Measurements from ENCODE around the gene KMT2E. TPM values are rescaled to one million over a fixed set of nuclear protein-coding genes. Genes with fewer than 3 reads are reported as not detected.
"Not testable (repeated sequence)": the region's sequence is repeated elsewhere in the genome, so short reads cannot be mapped to it uniquely, and the experiment has no call there.

The KMT2E gene
- total RNA-seq, 1 donor from 2014 or later = 97.0 TPM

GRCh38 chr7:104984585-104985258 lies 29.3 kb upstream of the KMT2E start:
- H3K27ac ChIP-seq = peak overlapping the region; percentile 99
- intact Hi-C loops (cut with DNase I) = no loop called here
- H3K27me3 ChIP-seq = no peaks in the 10 kb centered on the region
- no peaks in the 10 kb centered on the region for H3K9me3 ChIP-seq
- peak overlapping the region; percentile 63 for H3K4me3 ChIP-seq
- DNase-seq = no peak
- ATAC-seq = no peak
- H3K36me3 ChIP-seq = no peaks in the 10 kb centered on the region
- peaks cover 58% of the 10 kb centered on the region for H3K4me1 ChIP-seq
- TF ChIP-seq, protein P1, sequence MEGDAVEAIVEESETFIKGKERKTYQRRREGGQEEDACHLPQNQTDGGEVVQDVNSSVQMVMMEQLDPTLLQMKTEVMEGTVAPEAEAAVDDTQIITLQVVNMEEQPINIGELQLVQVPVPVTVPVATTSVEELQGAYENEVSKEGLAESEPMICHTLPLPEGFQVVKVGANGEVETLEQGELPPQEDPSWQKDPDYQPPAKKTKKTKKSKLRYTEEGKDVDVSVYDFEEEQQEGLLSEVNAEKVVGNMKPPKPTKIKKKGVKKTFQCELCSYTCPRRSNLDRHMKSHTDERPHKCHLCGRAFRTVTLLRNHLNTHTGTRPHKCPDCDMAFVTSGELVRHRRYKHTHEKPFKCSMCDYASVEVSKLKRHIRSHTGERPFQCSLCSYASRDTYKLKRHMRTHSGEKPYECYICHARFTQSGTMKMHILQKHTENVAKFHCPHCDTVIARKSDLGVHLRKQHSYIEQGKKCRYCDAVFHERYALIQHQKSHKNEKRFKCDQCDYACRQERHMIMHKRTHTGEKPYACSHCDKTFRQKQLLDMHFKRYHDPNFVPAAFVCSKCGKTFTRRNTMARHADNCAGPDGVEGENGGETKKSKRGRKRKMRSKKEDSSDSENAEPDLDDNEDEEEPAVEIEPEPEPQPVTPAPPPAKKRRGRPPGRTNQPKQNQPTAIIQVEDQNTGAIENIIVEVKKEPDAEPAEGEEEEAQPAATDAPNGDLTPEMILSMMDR (IDR thresholded peaks at IDR 0.05) = no peak

DNA sequence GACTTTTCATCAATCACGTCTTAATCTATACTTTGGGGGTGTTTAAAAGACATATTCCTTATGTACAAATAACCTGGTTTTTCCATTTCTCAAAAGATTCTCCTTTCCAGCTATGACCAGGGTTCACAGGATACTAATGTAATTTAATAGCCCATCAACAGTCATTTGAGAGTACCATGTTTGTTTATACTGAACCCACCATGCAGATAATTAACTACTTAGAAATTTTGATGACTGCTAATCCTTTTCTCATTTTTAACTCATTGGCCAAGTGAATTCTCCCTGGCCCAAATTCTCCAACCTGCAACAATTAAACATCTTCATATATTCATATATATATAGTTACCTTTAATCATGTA lies 28.8 kb upstream of the KMT2E start:
- intact Hi-C loops (cut with DNase I) = no loop called here
- H3K27me3 ChIP-seq = no peaks in the 10 kb centered on the region
- DNase-seq = no peak
- no peaks in the 10 kb centered on the region for H3K9me3 ChIP-seq
- no peak overlapping the region for H3K4me3 ChIP-seq
- no peak for ATAC-seq
- peaks cover 53% of the 10 kb centered on the region for H3K4me1 ChIP-seq
- peak overlapping the region; percentile 99 for H3K27ac ChIP-seq
- H3K36me3 ChIP-seq = no peaks in the 10 kb centered on the region
- TF ChIP-seq, protein P1 (IDR thresholded peaks at IDR 0.05) = no peak

GRCh38 chr7:104986628-104987259 lies 27.3 kb upstream of the KMT2E start:
- Histone ChIP-seq H3K4me1 (peaks cover 44% of the 10 kb centered on the region), H3K27me3 (no peaks in the 10 kb centered on the region), H3K27ac (no peak overlapping the region), H3K4me3 (no peak overlapping the region), H3K36me3 (peaks cover 11% of the 10 kb centered on the region), H3K9me3 (no peaks in the 10 kb centered on the region)
- TF ChIP-seq, protein P1 (IDR thresholded peaks at IDR 0.05) = no peak
- ATAC-seq (no peak), DNase-seq (no peak)
- intact Hi-C loops (cut with DNase I) = no loop called here

DNA sequence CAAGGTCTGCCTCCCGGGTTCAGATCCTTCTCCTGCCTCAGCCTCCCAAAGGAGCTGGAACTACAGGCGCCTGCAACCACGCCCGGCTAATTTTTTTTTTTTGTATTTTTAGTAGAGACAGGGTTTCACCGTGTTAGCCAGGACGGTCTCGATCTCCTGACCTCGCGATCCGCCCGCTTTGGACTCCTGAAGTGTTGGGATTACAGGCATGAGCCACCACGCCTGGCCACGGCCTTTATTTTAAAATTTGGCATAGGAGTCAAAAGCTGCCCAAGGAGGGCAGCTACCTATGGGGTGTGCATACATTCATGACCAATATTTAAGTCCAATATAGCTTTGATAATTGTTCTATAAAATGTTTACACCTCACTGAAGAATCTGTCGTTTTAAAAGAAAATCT lies 26.6 kb upstream of the KMT2E start:
- intact Hi-C loops (cut with DNase I); DNase-seq: not testable (repeated sequence)
- H3K4me1 ChIP-seq = peaks cover 38% of the 10 kb centered on the region

GRCh38 chr7:104990983-104991382 lies 23.0 kb upstream of the KMT2E start:
- H3K27me3 ChIP-seq = no peaks in the 10 kb centered on the region
- TF ChIP-seq, protein P1 (IDR thresholded peaks at IDR 0.05) = no peak
- no peak for DNase-seq
- H3K4me3 ChIP-seq = no peak overlapping the region
- intact Hi-C loops (cut with DNase I) = no loop called here
- peaks cover 27% of the 10 kb centered on the region for H3K36me3 ChIP-seq
- peak overlapping the region; percentile 18 for H3K27ac ChIP-seq
- peaks cover 37% of the 10 kb centered on the region for H3K4me1 ChIP-seq
- ATAC-seq = no peak
- no peaks in the 10 kb centered on the region for H3K9me3 ChIP-seq

More for the DNA sequence above, 26.6 kb upstream of the KMT2E start:
- not testable (repeated sequence) for H3K9me3 ChIP-seq, H3K27ac ChIP-seq, H3K4me3 ChIP-seq, ATAC-seq, H3K27me3 ChIP-seq
- H3K36me3 ChIP-seq = peaks cover 11% of the 10 kb centered on the region

- DNase-seq (no peak), ATAC-seq (no peak)
- H3K4me1 ChIP-seq = peaks cover 38% of the 10 kb centered on the region
- TF ChIP-seq, protein P1 (IDR thresholded peaks at IDR 0.05) = no peak
- peaks cover 27% of the 10 kb centered on the region for H3K36me3 ChIP-seq
- intact Hi-C loops (cut with DNase I) = no loop called here
- H3K27ac ChIP-seq = no peak overlapping the region
- H3K27me3 ChIP-seq = no peaks in the 10 kb centered on the region
- no peaks in the 10 kb centered on the region for H3K9me3 ChIP-seq
- no peak overlapping the region for H3K4me3 ChIP-seq
Observed at GRCh38 chr7:104992306-104992705, 21.7 kb upstream of the KMT2E start.

Measured in upper lobe of right lung (tissue), 1 donor.